Smooth muscle cell (in vitro differentiated cells): ENCODE results near the gene IRF2. TPM values are rescaled to one million over a fixed set of nuclear protein-coding genes. Genes with fewer than 3 reads are reported as not detected.

ENCODE experiments used
- DNase-seq: peaks from one replicate; lab custom pipeline; 2025; ENCODE audit not compliant: unreplicated experiment; lab: John Stamatoyannopoulos, UW
- H2AFZ ChIP-seq: fragments of 200-600 bp; sonication (generic); 2 replicates; pipeline ENCODE4 v1.6.0; 2016; ENCODE audit warnings: antibody characterized with exemption, low read depth, mild to moderate bottlenecking
- H3F3A ChIP-seq: fragments of 200-600 bp; sonication (generic); 2 replicates; pipeline ENCODE4 v1.6.0; 2017; ENCODE audit warnings: antibody characterized with exemption, low read depth
- H3K27ac ChIP-seq: fragments of 200-600 bp; sonication (generic); 2 replicates; pipeline ENCODE4 v1.5.1; 2016; ENCODE audit warnings: low read depth, mild to moderate bottlenecking
- H3K27me3 ChIP-seq: fragments of 200-600 bp; sonication (generic); 2 replicates; pipeline ENCODE4 v1.6.1; 2016; ENCODE audit warnings: low read depth, mild to moderate bottlenecking
- H3K36me3 ChIP-seq: fragments of 200-600 bp; sonication (generic); 2 replicates; pipeline ENCODE4 v1.5.1; 2016; ENCODE audit warnings: low read depth
- H3K4me1 ChIP-seq: fragments of 200-600 bp; sonication (generic); 2 replicates; pipeline ENCODE4 v1.5.1; 2016; ENCODE audit warnings: low read depth
- H3K4me2 ChIP-seq: fragments of 200-600 bp; sonication (generic); 2 replicates; pipeline ENCODE4 v1.6.0; 2016; ENCODE audit warnings: mild to moderate bottlenecking
- H3K4me3 ChIP-seq: fragments of 200-600 bp; sonication (generic); 2 replicates; pipeline ENCODE4 v1.5.1; 2016; ENCODE audit warnings: mild to moderate bottlenecking
- H3K79me2 ChIP-seq: fragments of 200-600 bp; sonication (generic); 2 replicates; pipeline ENCODE4 v1.6.0; 2016; ENCODE audit warnings: low read depth, mild to moderate bottlenecking
- H3K9ac ChIP-seq: fragments of 200-600 bp; sonication (generic); 2 replicates; pipeline ENCODE4 v1.6.0; 2016; ENCODE audit warnings: low read depth
- H3K9me3 ChIP-seq: fragments of 200-600 bp; sonication (generic); replicated peaks from 2 replicates; pipeline ENCODE4 v1.5.1; 2016; ENCODE audit warnings: low read depth
- H4K20me1 ChIP-seq: fragments of 200-600 bp; sonication (generic); 2 replicates; pipeline ENCODE4 v1.6.0; 2016; ENCODE audit warnings: low read depth
- CTCF ChIP-seq: fragments of 200-600 bp; sonication (generic); IDR thresholded peaks from 2 replicates; pipeline ENCODE4 v1.5.1; 2017; ENCODE audit warnings: borderline replicate concordance, mild to moderate bottlenecking, antibody characterized with exemption; ENCODE audit not compliant: insufficient read depth, poor library complexity, severe bottlenecking
- WGBS: methylation state at CpG from one replicate; pipeline ENCODE4 v1.1.7; 2016; ENCODE audit warnings: low lambda C conversion rate; 5-methylcytosine and 5-hydroxymethylcytosine counted together
- polyA plus RNA-seq: library from polyadenylated mRNA; unstranded; fragments of >200 nt; fragmentation: Nextera tagmentation; extraction: Ambion mirVana; gene quantifications from 2 replicates; pipeline ENCODE4 v1.2.1, GENCODE V29; 2016
- small RNA-seq: library from RNA; depleted of rRNA; stranded (forward); fragments of <200 nt; gene quantifications from one replicate; pipeline ENCODE3, GENCODE V24; 2014
- total RNA-seq: library from RNA; depleted of rRNA; stranded (reverse); fragments of >200 nt; gene quantifications from 2 replicates; pipeline ENCODE4 v1.2.3, GENCODE V29; 2014

Gene IRF2
- total and polyA plus RNA-seq, 2 experiments from 2014 or later, result 10.2 to 21.6 TPM

GRCh38 chr4:184337907-184338306, 136.4 kb downstream of the IRF2 start:
- WGBS, result 0% methylated on average over 1 of the region's 1 CpG
- Histone ChIP-seq H3K27me3 (no peaks in the 10 kb centered on the region), H2AFZ (no peak overlapping the region), H3K27ac (no peak overlapping the region), H3K4me3 (no peak overlapping the region), H3K79me2 (no peaks in the 10 kb centered on the region), H3K4me2 (no peak overlapping the region), H3K4me1 (no peaks in the 10 kb centered on the region), H4K20me1 (no peaks in the 10 kb centered on the region), H3F3A (no peaks in the 10 kb centered on the region), H3K9ac (no peak overlapping the region), H3K9me3 (no peaks in the 10 kb centered on the region), H3K36me3 (no peaks in the 10 kb centered on the region)
- TF ChIP-seq CTCF, result no peak
- no peak for DNase-seq

Small RNA genes within 50 kb of the gene (small RNA-seq; reads per million reads assigned to genes)
- not detected for gene RF00152

Other genes starting within 250 kb of the IRF2 start
- 48.5 and 49.5 TPM in 2 replicates for gene CASP3, start 174.9 kb upstream of the IRF2 start, total RNA-seq
- gene CASP3, start 174.9 kb upstream of the IRF2 start, polyA plus RNA-seq, result 29.1 and 35.7 TPM in 2 replicates
- 15.4 and 21.6 TPM in 2 replicates for gene PRIMPOL, start 175.2 kb upstream of the IRF2 start, total RNA-seq
- gene PRIMPOL, start 175.2 kb upstream of the IRF2 start, polyA plus RNA-seq, result 7.5 and 8.3 TPM in 2 replicates